Measurements from ENCODE around the gene RAP1A.

The RAP1A gene

DNA sequence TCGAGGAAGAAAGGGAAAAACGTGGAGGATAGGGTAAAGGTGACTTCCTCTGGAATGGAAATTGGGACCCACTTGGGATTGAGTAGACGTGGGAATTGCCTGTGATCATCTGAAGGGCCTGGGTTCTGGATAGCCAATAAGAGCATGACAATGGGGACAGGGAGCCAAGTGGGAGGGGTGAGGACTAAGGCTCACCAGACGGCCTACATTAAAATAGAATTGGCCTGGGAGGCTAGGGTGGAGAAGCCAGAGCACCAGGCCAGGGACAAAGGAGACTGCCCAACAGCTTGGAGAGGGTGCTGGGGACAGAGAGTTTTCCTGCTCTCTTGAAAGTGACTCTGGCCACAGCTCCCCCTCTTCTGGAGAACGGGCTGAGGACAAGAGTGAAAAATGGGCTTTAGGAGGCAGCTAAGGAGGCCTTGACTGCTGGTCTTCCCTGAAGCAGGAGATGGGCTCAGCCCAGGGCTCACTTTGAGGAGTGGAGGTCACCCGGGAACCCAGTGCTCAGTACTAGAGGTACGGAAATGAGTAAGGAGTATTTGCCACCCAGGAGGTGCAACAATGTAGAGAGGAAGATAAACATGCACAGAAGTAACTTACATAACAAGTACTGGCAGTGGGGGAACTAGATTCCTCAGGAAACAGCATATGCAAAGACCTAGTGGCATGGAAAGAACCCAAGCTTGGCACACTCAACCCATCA lies 100.8 kb downstream of the RAP1A start:
- DNase-seq (ENCODE audit: low spot score) = no peak

DNA sequence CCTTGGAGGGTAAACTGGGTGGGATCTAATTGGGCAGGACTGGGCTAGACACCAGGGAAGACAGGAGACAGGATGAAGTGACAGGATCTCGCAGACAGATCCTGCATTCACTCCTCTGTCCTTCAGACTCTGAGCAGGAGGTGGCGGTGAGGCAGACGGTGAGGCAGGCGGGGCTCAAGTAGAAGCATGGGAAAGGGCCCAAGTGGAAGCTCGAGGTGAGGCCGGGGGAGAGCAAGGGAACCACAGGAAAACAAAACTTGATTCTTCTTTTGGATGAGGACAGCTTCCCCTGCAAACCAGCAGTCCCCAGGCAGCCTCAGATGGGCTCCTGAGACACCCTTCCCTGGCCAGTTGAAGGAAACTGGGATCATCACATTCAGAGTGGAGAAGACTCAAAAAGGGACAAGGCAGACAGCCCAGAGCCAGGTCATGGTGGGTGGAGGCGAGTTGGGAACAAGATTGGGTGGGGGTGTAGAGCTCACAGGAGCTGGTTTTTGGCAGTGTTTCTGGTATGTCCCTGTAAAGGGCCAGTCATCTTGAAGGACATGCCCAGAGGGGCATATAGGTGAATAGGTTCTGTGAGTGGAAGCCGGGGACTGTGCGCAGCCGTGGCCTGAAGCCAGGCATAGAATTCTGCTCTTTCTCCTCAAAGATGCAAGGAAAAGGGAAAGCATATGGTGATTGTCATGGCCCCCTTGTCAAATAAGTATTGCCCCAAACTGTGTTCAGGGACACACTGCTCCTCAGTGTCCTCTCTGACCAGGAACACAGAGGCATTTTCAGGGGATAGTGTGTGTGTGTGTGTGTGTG lies 101.6 kb downstream of the RAP1A start:
- no peak for DNase-seq (ENCODE audit: low spot score)

DNA sequence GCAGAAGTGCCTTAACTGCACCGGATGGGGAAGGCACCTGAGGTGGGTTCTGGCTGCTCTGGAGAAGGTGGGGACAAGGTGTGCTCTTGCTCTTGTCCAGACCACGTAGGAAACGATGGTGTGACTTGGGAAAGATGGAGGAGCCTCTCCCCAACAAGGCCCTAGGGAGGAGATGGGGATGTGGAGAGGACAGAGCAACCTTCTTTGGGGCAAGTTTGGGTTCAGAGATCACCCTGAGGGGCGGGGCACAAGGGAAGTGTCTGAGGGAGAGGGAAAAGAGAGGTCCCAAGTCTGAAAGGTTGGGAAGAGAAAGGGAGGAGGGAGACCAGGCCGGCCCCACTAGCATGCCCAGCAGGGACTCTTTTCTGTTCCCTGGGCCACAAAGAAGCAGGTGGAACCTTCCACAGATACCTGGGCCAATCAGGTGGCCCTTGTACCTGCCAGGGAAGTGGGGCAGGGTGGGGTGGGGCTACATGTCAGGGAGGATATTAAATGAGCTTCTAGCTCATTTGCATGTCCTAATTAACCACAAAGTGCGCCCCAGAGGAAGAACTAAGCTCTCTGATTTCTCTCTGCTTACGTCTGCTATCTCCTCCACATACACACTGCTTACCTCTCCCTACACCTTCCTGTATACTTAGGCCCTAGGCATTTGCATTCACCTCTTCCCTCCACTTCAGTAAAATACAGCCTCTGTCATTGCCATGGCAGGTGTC lies 103.7 kb downstream of the RAP1A start:
- no peak for DNase-seq (ENCODE audit: low spot score)

DNA sequence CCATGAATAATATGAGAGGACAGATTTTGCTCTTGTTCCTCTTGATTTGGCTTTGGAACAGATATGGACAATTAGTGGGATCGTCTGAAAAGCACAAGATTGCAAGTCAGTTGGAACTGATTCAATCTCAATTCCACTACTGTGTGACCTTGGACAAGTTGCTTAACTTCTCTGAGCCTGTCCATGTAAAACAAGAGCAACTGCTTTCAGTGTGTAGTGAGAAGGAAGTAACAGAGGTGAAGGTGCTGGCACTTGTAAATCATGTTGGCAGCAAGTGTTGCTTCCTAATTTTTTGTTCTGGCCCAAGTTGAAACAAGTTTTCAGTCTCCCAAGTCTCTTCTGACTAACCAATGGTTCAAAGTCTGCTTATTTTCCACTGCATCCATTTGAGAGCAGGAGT lies 104.3 kb downstream of the RAP1A start:
- DNase-seq (ENCODE audit: low spot score) = no peak

DNA sequence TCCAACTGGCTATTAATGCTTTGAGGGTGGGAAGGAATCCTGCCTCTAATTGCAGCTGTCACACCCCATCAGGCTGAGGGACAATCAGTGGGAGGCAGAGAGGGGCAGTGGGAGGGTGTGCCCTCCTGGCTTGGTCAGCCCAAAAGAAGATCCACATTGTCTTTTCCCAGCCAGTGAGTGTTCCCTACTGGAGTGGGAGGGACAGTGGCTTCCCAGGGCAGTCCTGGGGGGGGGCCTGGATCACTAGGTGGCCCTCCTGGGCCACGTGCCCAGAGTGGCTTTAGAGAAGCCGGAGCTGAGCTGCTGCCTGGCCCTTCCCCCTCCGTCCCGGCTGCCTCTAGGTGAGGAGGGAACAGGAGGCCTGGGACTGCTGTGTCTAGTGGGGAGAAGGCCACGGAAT lies 105.6 kb downstream of the RAP1A start:
- DNase-seq (ENCODE audit: low spot score) = no peak

DNA sequence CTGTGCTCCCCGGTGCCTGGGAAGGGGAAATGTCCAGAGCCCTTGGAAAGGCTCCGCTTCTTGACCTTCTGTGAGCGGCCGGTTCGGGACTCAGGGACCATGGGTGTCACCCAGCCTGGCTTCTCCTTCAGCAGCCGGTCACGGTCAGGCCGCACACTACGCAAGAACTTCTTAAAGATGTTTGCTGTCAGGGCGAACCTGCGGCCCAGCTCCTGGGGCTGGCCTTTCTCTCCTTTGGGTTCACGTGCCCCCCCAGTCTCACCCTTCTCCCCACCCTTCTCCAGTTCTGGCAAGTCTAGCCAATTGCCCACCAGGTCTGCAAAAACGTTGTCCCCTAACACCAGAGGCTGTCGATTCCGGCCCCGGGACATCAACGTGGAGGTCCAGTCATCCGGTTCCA lies 107.5 kb downstream of the RAP1A start:
- DNase-seq (ENCODE audit: low spot score) = no peak

DNA sequence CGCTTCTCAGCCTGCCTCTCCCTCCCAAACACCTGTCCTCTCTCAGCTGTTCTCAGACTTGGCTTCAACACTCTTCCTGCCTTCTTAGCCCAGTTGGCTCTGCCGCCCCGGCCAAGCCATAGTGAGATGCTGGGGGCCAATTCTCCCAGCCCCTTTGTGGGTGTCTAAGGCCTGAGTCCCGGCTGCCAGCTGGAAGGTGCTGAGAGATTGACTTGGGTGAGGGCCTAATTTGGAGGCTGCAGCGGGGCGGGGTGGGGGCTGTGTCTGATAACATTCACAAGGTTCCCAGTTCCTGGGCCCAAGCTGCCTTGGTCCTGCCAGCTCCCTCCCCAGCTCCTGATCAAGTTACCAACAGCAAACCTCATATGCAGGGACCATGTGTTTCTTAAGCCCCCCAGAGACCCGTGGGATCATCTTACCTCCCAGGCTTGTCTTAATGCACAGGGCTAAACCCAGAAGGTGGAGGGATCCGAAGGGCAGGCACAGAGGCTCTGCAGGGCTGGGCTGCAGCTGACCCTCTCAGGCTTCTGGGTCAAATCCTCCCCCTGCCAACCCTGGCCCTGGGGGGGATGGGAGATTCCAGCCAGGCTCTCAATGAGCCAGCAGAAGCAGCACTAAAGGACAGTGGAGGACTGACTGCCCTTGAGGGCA lies 109.8 kb downstream of the RAP1A start:
- no peak for DNase-seq (ENCODE audit: low spot score)

DNA sequence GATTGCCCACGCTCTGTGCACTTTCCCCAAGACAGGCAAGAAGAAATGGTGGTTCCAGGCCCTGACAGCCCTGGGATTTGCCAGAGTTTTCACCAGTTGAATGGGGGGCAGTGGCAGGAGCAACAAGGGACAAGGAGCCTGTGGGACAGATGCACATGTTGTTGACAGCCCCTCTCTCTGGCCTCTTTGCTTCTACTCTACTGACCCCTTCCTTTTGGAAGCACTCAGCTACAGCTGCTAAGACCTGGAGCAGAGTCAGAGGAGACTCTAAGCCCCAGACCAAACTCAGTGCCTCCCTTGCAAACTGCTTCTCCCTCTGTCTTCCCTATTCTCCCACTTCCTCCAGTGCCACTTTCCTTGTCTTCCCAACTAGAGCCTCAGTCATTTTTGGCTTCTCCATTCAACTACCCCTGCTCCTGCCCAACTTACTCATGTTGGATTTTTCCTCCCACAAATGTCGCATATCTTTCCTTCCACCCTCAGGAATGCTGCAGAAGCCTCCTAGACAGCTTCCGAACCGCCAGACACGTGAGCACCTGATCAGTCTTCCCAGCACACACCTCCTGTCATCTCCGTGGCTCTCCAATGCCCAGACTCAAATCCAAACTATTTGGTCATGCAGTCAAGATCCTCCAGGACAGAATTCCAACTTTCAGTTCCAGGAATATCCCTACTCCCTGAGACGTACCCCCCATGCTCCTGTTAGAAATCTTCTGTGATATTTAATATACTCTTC lies 110.5 kb downstream of the RAP1A start:
- no peak for DNase-seq (ENCODE audit: low spot score)

DNA sequence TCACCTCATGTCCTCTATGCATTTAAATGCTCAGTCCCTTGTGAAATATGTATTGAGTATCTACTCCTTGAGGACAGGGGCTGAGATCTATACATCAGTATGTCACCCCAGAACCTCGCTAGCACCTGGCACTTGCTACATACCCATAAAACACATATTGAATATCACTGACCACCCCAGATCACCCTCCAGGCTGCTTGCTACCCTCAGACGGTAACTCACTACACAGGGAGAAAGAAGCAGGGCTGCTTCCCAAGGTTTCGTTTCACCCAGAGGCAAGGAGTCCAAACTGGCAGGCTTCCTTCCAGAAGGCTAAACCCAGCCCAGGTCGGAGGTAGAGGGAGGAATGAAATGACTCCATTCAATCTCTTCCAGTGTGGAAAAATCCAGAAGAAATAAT lies 111.1 kb downstream of the RAP1A start:
- no peak for DNase-seq (ENCODE audit: low spot score)

DNA sequence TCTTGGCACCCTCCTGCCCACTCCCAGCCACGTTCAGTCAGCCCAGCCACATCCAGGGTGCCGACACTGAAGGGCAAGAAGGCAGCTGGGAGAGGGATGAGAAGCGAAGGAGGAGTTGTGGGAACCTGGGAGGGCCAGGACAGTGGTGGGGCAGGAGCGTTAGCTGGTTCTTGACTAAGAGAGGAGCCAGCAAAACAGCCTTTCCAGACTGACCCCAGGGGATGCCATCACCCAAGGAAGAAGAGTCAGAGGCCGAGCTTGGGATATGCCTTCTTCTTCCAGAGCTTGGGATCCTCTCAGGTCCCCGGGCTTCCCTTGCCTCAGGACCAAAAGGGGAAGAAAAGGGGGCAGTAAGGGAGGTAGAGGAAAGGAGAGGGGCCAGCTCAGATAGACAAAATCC lies 112.4 kb downstream of the RAP1A start:
- DNase-seq (ENCODE audit: low spot score) = no peak

DNA sequence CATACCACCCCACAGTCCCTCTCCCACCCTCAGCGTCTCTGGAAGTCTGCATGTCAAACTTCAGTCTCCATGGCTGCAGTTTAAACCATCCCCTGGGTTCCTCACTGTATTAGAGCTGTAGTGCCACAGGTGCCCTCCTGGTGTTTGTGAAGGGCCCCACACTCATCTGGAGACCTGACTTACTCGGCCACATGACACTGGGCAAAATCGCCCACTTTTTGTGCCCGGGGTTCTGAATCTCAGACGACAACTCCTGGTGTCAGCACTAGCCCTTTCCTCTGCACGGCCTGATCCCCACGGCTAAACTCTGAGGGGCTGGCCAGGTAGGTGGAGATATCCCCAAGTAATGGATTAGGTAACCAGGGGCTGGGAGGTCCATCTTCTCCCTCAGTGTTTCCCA lies 113.1 kb downstream of the RAP1A start:
- DNase-seq (ENCODE audit: low spot score) = no peak

DNA sequence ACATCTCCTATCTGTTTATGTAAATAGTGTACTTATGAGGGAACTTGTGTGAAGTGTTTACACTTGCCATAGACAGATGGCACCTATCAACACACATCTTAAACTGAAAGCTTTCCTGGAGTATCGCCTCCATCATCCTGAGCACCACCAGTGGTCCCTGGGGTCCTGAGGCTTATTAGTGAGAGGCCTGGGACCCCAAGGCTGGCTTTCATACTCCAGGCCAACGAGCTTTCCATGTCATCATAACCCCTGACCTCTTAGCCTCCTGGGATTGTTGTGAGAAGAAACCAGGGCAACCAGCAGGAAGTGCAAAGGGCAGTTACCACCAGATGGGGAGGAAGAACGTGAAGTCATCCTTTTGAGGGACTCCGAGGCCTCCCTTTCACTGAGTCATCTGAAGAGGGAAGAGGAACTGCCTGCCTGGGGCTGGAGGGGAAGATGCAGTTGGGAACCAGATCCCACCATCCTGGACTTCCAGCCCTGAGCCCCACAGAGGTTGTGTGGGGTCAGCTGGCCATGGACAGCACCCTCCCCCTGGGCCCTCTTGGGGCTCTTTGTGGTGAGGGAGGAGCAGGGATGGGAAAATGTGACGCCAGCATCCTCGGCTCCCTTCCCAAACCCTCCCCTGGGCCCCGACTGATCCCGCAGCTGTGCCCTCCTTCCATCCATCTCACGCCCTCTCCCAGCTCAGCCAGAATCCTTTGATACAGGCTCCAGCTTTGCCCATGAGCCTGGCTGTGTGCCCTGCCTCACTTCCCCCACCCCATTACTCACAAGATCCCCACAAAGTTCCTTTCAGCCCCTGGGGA lies 113.8 kb downstream of the RAP1A start:
- no peak for DNase-seq (ENCODE audit: low spot score)

DNA sequence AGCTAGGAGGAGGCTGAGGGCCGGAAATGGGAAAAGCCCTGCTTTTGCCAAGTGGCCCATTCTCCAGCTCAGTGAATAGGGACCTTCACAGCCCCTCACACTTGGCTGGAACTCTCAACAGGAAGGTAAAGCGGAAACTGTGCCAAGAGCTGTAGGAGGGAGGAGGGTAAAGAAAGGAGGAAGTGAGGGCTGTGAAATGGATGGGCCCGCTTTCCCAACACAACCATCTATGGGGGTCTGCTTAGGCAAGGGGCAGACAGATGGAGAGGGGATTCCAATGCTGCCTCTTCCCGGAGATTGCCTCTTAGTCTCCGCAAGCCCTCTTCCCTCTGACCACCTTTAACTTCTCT lies 114.4 kb downstream of the RAP1A start:
- no peak for DNase-seq (ENCODE audit: low spot score)

DNA sequence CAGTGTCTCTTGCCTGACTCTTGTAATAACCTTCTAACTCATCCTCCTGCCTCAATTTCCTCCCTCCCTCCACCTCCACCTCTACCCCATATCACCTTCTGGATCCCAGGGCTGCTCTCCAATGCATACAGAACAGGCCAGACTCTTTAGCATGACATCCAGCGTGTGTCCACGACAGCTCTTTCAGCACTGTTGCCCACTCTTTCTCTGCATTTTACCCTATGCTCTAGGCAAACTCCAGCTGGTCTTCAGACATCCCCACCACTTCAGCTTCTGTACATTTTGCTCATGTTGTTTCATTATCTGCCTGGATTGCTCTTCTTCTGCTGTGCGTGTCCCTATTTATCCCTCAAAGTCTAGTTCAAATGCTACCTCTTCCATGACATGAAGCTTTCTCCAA lies 114.8 kb downstream of the RAP1A start:
- no peak for DNase-seq (ENCODE audit: low spot score)

DNA sequence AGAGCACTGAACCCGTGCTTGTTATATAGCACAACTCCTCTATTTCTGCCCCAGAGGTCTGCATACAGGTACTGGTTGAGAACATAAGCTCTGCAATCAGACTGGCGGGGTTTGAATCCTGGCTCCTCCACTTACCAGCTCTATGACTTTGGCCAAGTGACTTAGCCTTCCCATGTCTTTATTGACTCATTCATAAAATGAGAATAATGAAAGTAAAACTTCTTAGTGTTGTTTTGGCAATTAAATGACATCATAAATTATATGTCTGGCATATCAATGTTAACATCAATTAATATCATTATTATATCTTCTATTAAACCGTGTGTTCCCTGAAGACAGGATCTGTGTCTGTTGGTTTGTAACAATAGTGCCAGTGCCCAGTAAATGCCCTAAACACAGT lies 115.3 kb downstream of the RAP1A start:
- no peak for DNase-seq (ENCODE audit: low spot score)

DNA sequence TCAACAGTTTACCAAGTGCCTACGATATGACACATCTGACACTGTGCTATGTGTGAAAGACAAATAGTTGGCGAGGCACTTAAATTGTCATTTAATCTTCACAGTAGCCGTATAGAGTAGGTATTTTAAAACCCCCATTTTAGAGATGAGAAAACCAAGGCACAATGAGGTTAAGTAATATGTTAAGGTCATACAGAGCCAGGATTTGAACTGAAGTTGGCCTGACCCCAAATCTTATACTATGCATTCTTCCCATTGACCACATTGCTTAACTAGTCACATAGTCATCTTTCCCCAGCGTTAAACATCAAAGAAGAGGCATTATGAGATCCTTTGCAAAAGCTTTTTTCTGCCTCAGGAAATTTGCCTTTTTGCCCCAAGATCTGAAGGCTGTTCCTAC lies 115.7 kb downstream of the RAP1A start:
- DNase-seq (ENCODE audit: low spot score) = no peak

DNA sequence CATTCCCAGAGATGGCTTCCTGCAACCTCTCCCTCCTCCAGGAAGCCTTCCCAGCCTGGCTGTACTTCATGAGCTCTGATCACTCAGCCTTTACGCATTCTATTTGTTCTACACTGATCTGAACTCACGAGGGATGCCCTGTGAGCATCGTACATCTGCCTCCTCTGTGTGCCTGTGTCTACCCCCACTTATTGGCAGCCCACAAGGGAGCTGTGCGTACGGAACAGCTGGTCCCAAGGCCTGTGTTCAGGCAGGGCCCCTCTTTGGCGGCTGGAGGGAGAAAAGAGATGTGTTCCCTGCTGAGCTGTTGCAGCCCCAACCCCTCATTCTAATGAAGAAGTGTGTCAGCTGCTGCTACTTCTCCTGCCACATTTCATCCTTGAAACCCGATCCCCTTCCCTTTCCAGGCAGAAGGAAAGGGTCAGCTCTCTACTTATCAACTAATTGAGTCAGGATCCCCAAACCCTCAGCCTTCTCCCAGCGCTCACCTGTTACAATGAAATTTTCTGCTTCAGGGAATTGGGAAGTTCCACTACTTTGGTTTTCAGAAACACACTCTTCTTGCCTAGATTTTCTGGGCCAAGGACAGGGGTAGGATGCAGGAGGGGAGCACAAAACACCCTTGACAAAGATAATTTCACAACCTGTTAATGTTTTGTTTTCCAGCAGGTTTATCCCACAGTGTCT lies 116.4 kb downstream of the RAP1A start:
- no peak for DNase-seq (ENCODE audit: low spot score)

DNA sequence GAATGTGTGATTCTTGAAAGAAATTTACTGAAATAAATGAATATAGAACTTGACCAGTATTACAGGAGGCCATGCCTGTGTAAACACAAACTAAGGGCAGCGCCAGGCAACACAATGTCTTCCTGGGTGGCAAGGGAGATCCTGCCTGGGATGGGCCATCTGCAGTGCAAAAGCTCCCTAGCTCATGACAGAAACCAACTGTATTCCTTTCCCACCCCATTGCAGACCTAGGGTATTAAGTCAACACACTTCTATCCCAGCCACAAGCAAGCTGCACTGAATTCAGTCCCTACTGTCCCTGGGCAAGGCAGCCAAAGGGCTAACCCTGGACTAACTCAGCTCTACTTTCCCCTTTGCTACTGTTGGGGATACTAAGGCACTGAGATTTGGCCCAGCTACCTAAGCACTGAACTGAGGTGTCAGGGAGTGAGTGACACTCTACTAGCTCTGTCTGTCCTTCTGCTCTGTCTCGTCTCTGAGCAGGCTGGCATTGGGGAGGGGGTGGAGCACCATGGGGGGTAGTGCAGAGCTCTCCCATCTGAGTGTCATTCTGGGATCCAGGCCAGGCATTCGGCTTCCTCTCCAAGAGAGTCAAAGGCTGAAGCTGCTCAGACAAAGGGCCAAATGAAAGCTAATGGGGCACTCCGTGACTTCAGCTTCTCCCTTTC lies 117.1 kb downstream of the RAP1A start:
- DNase-seq (ENCODE audit: low spot score) = no peak

DNA sequence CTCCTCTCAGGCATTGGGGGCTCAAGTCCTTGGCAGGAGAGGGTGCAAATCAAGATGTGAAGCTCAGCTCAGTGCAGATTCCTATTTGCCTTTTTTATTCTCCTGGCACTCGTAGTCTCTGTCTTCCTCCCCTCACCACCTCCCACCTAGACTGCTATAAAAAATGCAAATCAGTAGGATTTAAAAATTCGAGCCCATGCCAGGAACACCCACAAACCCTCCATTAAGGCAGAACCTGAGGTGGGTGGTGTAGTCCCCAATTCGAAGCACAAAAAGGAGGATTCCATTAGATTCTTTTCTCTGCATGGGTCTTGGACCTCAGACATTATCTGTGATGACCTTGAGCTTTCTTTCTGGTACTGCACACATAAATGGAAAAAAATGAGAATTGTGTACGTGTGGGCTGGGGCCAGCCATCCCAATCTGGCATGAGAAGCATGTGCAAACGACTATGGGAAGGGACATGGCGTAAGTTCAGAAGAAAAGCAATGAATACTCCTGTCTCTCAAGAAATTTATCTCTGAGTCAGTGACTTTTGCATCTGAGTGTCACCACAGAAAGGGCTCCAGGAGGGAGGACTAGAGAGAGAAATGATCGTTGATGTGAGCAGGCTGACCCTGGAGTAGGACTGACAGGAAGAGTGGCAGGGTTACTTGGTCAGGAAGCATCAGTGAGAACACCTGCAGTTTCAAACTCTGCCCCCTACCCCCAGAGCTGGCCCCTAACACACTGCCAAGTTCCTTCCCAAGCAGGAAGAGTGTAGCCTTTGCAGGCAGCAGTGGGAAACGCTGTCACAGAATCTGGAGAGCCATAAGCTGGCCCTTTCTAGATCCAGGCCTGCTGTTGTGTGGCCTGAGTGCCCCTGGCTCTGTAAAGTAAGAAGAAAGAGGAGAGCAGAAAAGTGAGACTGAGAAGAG lies 117.9 kb downstream of the RAP1A start:
- no peak for DNase-seq (ENCODE audit: low spot score)

All from COLO829 (cell line).